Kidney (tissue), 14 donors: ENCODE results near the gene KRTAP26-1. TPM values are rescaled to one million over a fixed set of nuclear protein-coding genes. Genes with fewer than 3 reads are reported as not detected.

Source experiments
- DNase-seq, 5 donors: peaks; one replicate each; pipeline ENCODE4 v3.0.0-alpha.2; 2013 to 2020
- FAIRE-seq: peaks from 2 replicates; lab custom pipeline; 2012; peaks lifted over from hg19 to GRCh38; lab: Jason Lieb, UNC
- H3K27ac ChIP-seq, 2 donors: one replicate each; pipeline ENCODE4 v1.7.0; 2013; ENCODE audit warnings: low read depth in 2 of 2, low read length in 2 of 2, inconsistent platforms in 1 of 2
- H3K27me3 ChIP-seq: one replicate; pipeline ENCODE4 v1.7.1; 2013; ENCODE audit warnings: low read length, inconsistent platforms; ENCODE audit not compliant: control insufficient read depth, insufficient read depth
- H3K36me3 ChIP-seq, 3 donors: one replicate each; pipeline versions ENCODE4 v1.7.0 to v1.7.1; 2013; ENCODE audit warnings: low read length in 3 of 3, control low read depth in 1 of 3, inconsistent platforms in 1 of 3; ENCODE audit not compliant: insufficient read depth in 3 of 3, control insufficient read depth in 2 of 3
- H3K4me1 ChIP-seq, 3 donors: one replicate each; pipeline versions ENCODE4 v1.7.0 to v1.7.1; 2013; ENCODE audit warnings: low read length in 3 of 3, inconsistent platforms in 1 of 3, low read depth in 1 of 3; ENCODE audit not compliant: control insufficient read depth in 2 of 3, insufficient read depth in 2 of 3
- H3K4me3 ChIP-seq, 3 donors: one replicate each; pipeline versions ENCODE4 v1.7.0 to v1.8.1; 2013; ENCODE audit warnings: low read length in 3 of 3, control low read depth in 1 of 3, inconsistent platforms in 1 of 3
- H3K9ac ChIP-seq, 3 donors: one replicate each; pipeline versions ENCODE4 v1.7.0 to v1.7.1; 2013; ENCODE audit warnings: low read length in 3 of 3, control low read depth in 1 of 3, inconsistent platforms in 1 of 3
- H3K9me3 ChIP-seq, 3 donors: one replicate each; pipeline versions ENCODE4 v1.7.0 to v1.7.1; 2013; ENCODE audit warnings: low read length in 3 of 3, control low read depth in 1 of 3, inconsistent platforms in 1 of 3; ENCODE audit not compliant: control insufficient read depth in 2 of 3, insufficient read depth in 1 of 3
- CTCF ChIP-seq: IDR thresholded peaks from 3 replicates; pipeline ENCODE4 v1.5.1; 2012; ENCODE audit warnings: mild to moderate bottlenecking, moderate library complexity, borderline replicate concordance; ENCODE audit not compliant: insufficient read depth; ENCODE audit errors: extremely low read depth
- intact Hi-C: fragments of 100-400 bp; cut with DNase I; formaldehyde crosslinking; loops from one replicate; pipeline ENCODE4 v1.11.1; 2022
- polyA plus RNA-seq: library from polyadenylated mRNA; stranded (reverse); fragments of 350-450 nt; fragmentation: Illumina TruSeq; extraction: RNeasy Lipid Tissue Mini Kit (QIAGEN cat#74804); gene quantifications from one replicate; pipeline ENCODE4 v1.2.3, GENCODE V29; 2014; ENCODE audit warnings: low read depth, low replicate concordance; ENCODE audit not compliant: insufficient read depth
- total RNA-seq: library from RNA; stranded (reverse); fragmentation: NEBNext Ultra II Directional; extraction: Animal tissue kit (Norgen Biotek cat#: 25700); gene quantifications from one replicate; pipeline ENCODE4 v1.2.1, GENCODE V29; 2021
- donor health status: control.
- donor health status: control.
- donor health status: control.
- donor health status: control.
- donor health status: control.
- donor health status: DM: yes; HTN: yes; CAD: no.
- donor health status: Normal renal cell carcinoma (clear cell type).

Gene KRTAP26-1
- total and polyA plus RNA-seq, 2 donors from 2014 or later, result not detected

- Histone ChIP-seq H3K4me3 (no peak overlapping the region), H3K9ac (no peak overlapping the region), H3K27ac (no peak overlapping the region), H3K4me1 (no peaks in the 10 kb centered on the region), H3K9me3 (peaks cover 0 to 10% (median 6%) of the 10 kb centered on the region in 3 donors), H3K36me3 (no peaks in the 10 kb centered on the region), H3K27me3 (no peaks in the 10 kb centered on the region)
- TF ChIP-seq CTCF, result no peak
- intact Hi-C loops, result no loop called here
- no peak for FAIRE-seq
- DNase-seq, result no peak
Measured at GRCh38 chr21:30329203-30329875, 9.2 kb upstream of the KRTAP26-1 start.

- DNase-seq (no peak), FAIRE-seq (no peak)
- Histone ChIP-seq H3K9me3 (peaks cover 0 to 10% (median 6%) of the 10 kb centered on the region in 3 donors), H3K27me3 (no peaks in the 10 kb centered on the region), H3K4me1 (no peaks in the 10 kb centered on the region), H3K36me3 (no peaks in the 10 kb centered on the region), H3K9ac (no peak overlapping the region), H3K27ac (no peak overlapping the region), H3K4me3 (no peak overlapping the region)
- TF ChIP-seq CTCF, result no peak
- intact Hi-C loops, result no loop called here
Measured at GRCh38 chr21:30326390-30326789, 6.3 kb upstream of the KRTAP26-1 start.

GRCh38 chr21:30315701-30316100 is 4.4 kb downstream of the KRTAP26-1 start:
- FAIRE-seq (no peak), DNase-seq (no peak)
- Histone ChIP-seq H3K9ac (no peak overlapping the region), H3K27ac (no peak overlapping the region), H3K36me3 (no peaks in the 10 kb centered on the region), H3K4me3 (no peak overlapping the region), H3K27me3 (no peaks in the 10 kb centered on the region), H3K4me1 (no peaks in the 10 kb centered on the region), H3K9me3 (no peaks in the 10 kb centered on the region)
- no peak for TF ChIP-seq CTCF
- intact Hi-C loops, result no loop called here
